ENCODE data around the gene KRT35.
"Not testable (repeated sequence)": the region's sequence is repeated elsewhere in the genome, so short reads cannot be mapped to it uniquely, and the experiment has no call there.

KRT35 gene

DNA sequence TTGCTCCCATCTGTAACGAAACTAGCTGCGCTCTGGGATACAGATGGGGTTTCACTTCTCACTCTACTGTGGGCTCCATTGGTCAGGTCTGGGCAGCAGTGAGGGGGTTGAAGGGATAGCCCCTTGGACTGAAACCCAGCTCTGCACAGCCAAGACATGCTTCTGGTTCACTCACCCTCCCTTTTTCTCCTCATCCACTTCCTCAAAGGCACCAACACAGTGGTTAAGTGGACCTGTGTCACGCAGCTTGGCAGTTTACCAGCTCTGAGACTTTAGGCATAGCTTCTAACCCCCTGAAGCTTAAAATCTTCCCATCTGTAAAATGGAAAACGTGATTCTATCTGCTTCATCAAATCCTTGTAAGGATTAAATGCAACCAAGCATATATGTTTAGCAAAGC, 28.7 kb downstream of the KRT35 start:
- DNase-seq, result no peak

DNA sequence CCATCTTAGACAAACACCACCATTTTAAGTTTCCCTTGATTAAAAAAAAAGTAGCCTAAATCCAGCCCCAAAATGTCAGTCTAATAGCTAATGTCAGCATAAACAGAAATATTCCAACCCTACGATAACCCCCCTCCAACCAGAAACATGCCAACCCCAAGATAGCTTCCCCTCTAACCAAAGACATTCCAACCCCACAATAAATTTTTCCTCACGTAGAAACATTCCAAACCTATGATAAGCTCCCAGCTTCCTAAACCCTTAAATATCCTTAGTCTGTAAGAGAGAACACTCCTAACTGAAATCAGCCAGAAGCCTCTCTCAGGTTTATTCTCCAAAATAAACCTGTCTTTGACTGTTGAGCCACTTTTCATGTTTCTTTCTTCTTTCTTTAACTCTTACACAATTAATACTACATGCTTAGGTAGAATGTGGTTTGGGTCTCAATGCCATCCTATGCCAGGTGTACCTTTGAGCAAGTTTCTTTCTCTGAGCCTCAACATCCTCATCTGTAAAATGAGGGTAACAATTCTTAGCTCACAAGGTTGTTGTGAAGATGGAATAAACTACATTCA, 29.7 kb downstream of the KRT35 start:
- DNase-seq, result no peak

DNA sequence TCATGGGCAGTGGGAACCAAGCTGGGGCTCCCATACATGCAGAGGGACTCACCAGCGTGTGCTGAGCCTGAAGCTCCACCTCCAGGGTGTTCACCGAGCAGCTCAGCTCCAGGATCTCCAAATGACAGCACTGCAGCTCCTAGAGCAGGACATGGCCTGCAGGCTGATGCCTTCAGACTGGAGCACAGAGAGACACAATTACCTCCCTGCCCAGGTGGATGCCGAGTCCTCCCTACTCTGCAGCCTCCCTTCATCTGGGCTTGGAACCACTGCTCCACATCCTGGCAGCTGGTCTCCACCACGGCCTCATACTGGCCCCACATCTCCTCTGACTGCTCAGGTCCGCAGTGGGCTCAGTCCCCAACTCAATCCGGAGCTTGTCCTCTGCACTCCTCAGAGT, 31.9 kb downstream of the KRT35 start:
- no peak for DNase-seq

- no peak for DNase-seq
These were observed 32.4 kb downstream of the KRT35 start for GRCh38 chr17:41448506-41448905.

GRCh38 chr17:41446806-41447205, 34.1 kb downstream of the KRT35 start:
- DNase-seq, result no peak

DNA sequence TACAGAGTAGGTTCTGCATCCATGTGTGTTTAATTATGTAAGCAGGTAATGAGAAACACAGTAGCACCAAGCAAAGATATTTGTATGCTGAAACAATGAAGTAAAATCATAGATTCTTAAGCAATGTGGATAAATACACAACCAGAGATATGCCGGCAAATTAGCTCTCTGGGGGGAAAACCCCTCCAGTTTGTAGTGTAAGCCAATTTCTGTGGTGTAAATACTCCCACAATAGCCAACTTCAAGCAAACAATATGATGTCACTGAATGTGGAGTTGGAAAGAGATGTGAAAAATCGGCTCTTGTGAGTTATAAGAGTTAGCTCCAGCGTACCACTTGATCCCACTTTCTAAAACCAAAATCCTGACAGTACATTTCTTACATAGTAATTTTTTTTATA, 36.3 kb downstream of the KRT35 start:
- DNase-seq, result no peak

DNA sequence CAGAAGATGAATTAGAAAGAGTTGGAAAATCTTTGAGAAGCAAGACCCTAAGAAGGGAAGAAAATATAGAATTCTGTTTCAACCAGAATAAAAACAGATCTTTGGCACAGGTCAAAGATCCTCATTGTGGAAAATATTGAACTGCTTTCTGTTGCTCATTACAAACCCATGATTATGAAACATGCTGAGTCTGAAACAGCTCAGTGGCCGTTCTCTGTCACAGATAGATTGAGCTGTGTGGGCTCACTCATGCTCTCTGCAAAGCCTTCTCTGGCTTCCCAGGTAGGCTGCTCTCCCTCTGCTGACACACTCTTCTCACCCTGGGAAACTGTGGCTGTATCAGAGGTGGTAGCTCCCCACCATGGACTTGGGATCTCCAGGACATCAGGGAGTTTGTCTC, 36.8 kb downstream of the KRT35 start:
- no peak for DNase-seq

DNA sequence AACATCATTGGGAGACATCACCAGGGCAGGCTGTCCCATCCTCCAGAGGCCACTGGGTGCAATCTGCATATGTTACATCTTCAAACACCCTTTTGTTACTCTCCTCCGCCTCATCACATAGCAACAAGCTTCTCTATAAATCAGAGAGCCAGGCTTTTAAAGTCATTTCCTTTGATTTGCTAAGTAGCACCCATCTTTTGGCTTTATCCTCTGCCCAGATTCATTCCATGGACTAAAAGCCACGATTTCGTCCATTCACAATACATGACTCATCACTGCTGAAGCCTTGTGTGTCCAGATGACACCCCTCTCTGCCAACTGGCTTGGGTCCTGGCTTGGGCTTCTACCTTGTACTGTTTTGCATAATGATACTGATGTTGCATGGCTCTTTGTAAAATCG, 38.2 kb downstream of the KRT35 start:
- DNase-seq, result no peak

DNA sequence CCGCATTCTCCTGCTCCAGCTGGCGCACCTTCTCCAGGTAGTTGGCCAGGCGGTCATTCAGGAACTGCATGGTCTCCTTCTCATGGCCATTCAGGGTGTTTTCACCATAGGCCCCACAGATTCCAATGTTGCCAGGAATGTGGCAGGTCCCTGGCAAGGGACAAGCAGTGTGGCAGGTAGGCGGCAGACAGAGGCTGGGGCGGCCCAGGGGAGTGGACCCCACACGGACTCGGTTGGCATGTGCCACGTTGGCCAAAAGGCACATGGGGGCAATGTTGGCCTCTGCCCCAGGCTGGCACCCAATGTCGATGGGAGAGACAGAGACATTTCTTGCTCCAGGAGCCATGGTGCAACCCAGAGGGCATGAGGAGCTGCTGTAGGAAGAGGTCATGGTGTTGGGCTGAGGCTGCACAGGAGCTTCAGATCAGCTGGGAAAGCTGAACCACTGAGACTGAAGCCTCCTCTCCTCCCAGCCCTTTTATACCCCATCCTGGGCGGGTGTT, 40.4 kb downstream of the KRT35 start, which contains the start of gene KRT38:
KRT38 (minus strand) TSS at position 453 of the 503 bp plus-strand sequence; CDS start at position 391, 62 bp downstream.
- DNase-seq, result no peak

DNA sequence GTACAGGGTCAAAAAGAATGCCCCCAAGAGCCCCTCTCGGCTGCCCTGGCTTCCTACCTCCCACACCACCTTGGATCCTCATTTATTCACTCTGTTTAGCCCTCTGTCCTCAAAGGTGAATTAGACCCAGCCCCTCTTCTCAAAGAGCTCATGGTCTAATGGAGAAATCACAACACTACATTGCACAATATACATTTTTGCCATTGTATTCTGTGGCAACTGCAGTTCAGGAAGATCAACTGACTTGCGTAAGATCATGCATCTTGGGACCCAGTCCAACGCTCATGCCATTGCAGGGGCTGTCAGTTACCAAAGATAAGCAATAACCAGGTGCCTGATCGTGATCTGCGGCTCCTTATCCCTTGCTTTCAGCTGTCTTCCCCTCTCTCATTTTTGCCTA, 41.6 kb downstream of the KRT35 start:
- DNase-seq, result no peak

- DNase-seq, result no peak
These were observed 43.2 kb downstream of the KRT35 start for GRCh38 chr17:41437769-41438168.

- no peak for DNase-seq
These were observed 43.7 kb downstream of the KRT35 start for GRCh38 chr17:41437254-41437653.

GRCh38 chr17:41434415-41434814, 46.5 kb downstream of the KRT35 start:
- no peak for DNase-seq

DNA sequence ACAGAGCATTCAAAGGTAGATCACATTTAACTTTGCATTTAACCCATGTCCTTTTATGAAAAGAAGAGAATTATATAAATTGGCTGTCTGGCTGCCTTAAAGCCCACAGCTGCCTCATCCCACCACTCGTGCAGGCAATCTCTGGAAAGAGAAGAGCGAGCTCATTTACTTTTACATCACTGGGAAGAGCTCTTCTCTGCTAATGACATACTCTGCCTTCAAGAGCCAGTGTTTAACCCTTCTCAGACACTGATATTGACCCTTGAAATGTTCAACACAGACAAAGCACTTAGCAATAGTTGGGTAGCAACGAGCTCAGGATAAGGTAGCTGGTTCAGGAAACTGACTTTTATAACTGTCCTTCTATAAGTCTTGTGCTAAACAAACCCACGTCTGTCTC, 46.9 kb downstream of the KRT35 start:
- no peak for DNase-seq

GRCh38 chr17:41433586-41433985, 47.4 kb downstream of the KRT35 start:
- no peak for DNase-seq

DNA sequence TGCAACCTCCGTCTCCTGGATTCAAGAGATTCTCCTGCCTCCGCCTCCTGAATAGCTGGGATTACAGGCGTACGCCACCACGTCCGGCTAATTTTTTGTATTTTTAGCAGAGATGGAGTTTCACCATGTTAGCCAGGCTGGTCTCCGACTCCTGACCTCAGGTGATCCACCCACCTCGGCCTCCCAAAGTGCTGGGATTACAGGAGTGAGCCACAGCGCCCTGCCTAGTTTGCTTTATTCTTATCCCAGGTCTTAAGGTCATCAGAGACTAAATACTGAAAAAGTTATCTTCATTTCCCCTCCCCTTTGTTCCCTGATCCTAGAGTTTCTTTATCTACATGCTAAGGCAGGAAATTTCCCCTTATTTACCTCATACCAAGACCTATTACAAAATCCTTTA, 50.6 kb downstream of the KRT35 start:
- not testable (repeated sequence) for DNase-seq

- no peak for DNase-seq
These were observed 51.3 kb downstream of the KRT35 start for GRCh38 chr17:41429667-41430066.

DNA sequence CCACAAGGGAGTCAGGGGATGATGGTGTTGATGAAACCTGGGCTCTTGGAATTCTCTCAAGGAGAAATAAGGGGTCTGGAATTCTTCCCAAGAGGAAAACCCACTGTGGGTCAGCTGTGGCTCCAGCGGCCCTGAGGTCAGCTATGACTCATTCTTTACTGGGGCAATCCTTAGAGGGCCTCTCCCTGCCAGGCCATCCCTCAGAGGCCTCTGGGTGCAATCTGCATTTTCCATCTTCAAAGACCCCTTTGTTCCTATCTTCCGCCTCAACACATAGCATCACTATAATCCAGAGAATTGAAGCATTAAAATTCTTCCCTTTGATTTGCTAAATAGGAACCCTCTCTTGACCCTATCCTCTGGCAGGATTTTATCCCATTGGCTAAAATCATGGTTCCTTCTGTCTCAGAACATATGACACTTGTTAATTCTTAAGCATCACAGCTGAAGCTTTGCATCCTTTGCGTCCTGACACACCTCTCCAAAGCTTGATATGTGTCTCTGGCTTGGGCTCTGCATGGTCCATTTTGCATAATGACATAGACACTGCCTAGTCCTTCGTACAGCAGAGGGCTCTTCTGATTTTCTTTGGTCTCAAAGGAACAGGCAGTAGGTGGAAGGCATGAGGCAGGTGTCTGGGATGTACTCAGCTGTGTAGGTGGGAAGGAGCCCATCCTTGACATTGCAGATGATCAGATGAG, 52.2 kb downstream of the KRT35 start:
- DNase-seq, result no peak
